ENCODE results near the gene FABP7. TPM values are rescaled to one million over a fixed set of nuclear protein-coding genes. Genes with fewer than 3 reads are reported as not detected.

Gene FABP7
- polyA plus RNA-seq (2013, experiment 1 of 2), result 6.6 TPM
- 6.2 TPM for polyA plus RNA-seq (2013, experiment 2 of 2)

- no peaks in the 10 kb centered on the region for H3K79me2 ChIP-seq (ENCODE audit: control insufficient read depth, insufficient read depth, low read length)
- no peak within 1 kb of the TSS for H3K4me3 ChIP-seq (ENCODE audit: low read length)
- H3K4me1 ChIP-seq (ENCODE audit: control insufficient read depth, low read depth, low read length), result peaks cover 6% of the 10 kb centered on the region
- H3K9ac ChIP-seq (ENCODE audit: low read length), result no peak within 1 kb of the TSS
- WGBS (ENCODE audit: extremely low coverage, insufficient coverage, low lambda C conversion rate), result no CpG with 5 or more reads among the region's 3 CpGs
- no peak within 1 kb of the TSS for H3K23ac ChIP-seq (ENCODE audit: low read length)
- no peak within 1 kb of the TSS for H4K5ac ChIP-seq (ENCODE audit: low read length)
- H3K18ac ChIP-seq (ENCODE audit: low read length), result peak within 1 kb of the TSS; percentile 23
- no peak for DNase-seq
- H2BK5ac ChIP-seq (ENCODE audit: low read length), result no peak within 1 kb of the TSS
- no peak within 1 kb of the TSS for H2AK5ac ChIP-seq (ENCODE audit: low read length)
- H3K4ac ChIP-seq (ENCODE audit: low read depth, low read length), result no peak within 1 kb of the TSS
- H3K56ac ChIP-seq (ENCODE audit: low read length), result peak within 1 kb of the TSS; percentile 52
- no peak within 1 kb of the TSS for H2BK15ac ChIP-seq (replicated peaks; ENCODE audit: low read depth)
- peak within 1 kb of the TSS; percentile 20 for H3K4me2 ChIP-seq (ENCODE audit: low read length)
- no peaks in the 10 kb centered on the region for H3K27me3 ChIP-seq (ENCODE audit: insufficient read depth, low read length, poor library complexity)
- H2BK120ac ChIP-seq (ENCODE audit: low read depth, low read length), result no peak within 1 kb of the TSS
- H3K79me1 ChIP-seq (ENCODE audit: low read length), result no peaks in the 10 kb centered on the region
- H4K8ac ChIP-seq (ENCODE audit: low read depth, low read length), result no peak within 1 kb of the TSS
- H3K36me3 ChIP-seq (ENCODE audit: control insufficient read depth, insufficient read depth, low read length), result no peaks in the 10 kb centered on the region
- H3K27ac ChIP-seq (ENCODE audit: low read depth, low read length), result no peak within 1 kb of the TSS
These were observed at the start of gene FABP7 for GRCh38 chr6:122779667-122780066. Gene FABP7 (plus strand): TSS chr6:122779716. CDS start chr6:122779795, 79 bp downstream.

- H3K27ac ChIP-seq (ENCODE audit: low read depth, low read length), result no peak overlapping the region
- no CpG with 5 or more reads among the region's 3 CpGs for WGBS (ENCODE audit: extremely low coverage, insufficient coverage, low lambda C conversion rate)
These were observed 49.2 kb upstream of the FABP7 start for GRCh38 chr6:122730334-122730733.

DNA sequence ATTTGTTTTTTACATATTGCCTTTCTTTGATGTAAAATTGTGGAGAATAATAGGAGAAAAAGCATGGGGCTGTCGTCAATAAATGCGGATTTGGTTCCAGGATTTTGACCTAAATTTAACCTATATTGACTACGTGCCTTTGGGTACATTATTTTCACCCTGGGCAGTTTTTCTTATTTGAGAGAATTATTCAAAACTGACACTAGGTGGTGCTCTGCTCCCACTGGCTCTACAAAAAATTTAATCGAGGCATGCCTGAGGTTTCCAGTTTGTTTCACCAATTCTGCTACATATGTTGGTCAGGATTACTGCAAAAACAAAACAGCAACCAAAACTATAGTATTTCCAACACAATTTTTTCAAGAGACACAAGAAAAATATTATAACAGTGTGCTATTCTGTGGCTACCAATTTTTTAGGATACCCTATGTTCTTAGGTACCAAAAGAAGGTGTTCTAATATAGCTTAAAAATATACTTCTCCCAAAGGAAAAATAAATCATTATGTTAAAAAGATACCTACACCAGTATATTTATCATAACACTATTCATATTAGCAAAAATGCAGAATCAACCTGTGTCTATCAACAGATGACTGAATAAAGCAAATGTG lies 48.6 kb upstream of the FABP7 start:
- no peaks in the 10 kb centered on the region for H3K79me1 ChIP-seq (ENCODE audit: low read length)

More at GRCh38 chr6:122730334-122730733, 49.2 kb upstream of the FABP7 start:
- Histone ChIP-seq H4K8ac (ENCODE audit: low read depth, low read length) (no peak overlapping the region), H3K79me1 (ENCODE audit: low read length) (no peaks in the 10 kb centered on the region), H2BK5ac (ENCODE audit: low read length) (no peak overlapping the region), H3K27me3 (ENCODE audit: insufficient read depth, low read length, poor library complexity) (no peaks in the 10 kb centered on the region), H2BK15ac (replicated peaks; ENCODE audit: low read depth) (no peak overlapping the region), H3K56ac (ENCODE audit: low read length) (no peak overlapping the region), H2BK120ac (ENCODE audit: low read depth, low read length) (no peak overlapping the region), H3K9ac (ENCODE audit: low read length) (no peak overlapping the region), H4K5ac (ENCODE audit: low read length) (no peak overlapping the region), H3K4me1 (ENCODE audit: control insufficient read depth, low read depth, low read length) (peaks cover 3% of the 10 kb centered on the region), H3K36me3 (ENCODE audit: control insufficient read depth, insufficient read depth, low read length) (no peaks in the 10 kb centered on the region), H3K18ac (ENCODE audit: low read length) (no peak overlapping the region), H2AK5ac (ENCODE audit: low read length) (no peak overlapping the region), H3K4me2 (ENCODE audit: low read length) (no peak overlapping the region), H3K4ac (ENCODE audit: low read depth, low read length) (no peak overlapping the region), H3K4me3 (ENCODE audit: low read length) (no peak overlapping the region), H3K23ac (ENCODE audit: low read length) (no peak overlapping the region), H3K79me2 (ENCODE audit: control insufficient read depth, insufficient read depth, low read length) (no peaks in the 10 kb centered on the region)
- DNase-seq, result no peak

GRCh38 chr6:122733259-122733658 lies 46.3 kb upstream of the FABP7 start:
- Histone ChIP-seq H3K4me3 (ENCODE audit: low read length) (no peak overlapping the region), H2BK15ac (replicated peaks; ENCODE audit: low read depth) (no peak overlapping the region), H4K8ac (ENCODE audit: low read depth, low read length) (no peak overlapping the region), H3K4me2 (ENCODE audit: low read length) (no peak overlapping the region), H3K79me1 (ENCODE audit: low read length) (no peaks in the 10 kb centered on the region), H3K4me1 (ENCODE audit: control insufficient read depth, low read depth, low read length) (no peaks in the 10 kb centered on the region), H2BK5ac (ENCODE audit: low read length) (no peak overlapping the region), H3K27me3 (ENCODE audit: insufficient read depth, low read length, poor library complexity) (no peaks in the 10 kb centered on the region), H3K79me2 (ENCODE audit: control insufficient read depth, insufficient read depth, low read length) (no peaks in the 10 kb centered on the region), H3K27ac (ENCODE audit: low read depth, low read length) (no peak overlapping the region), H3K9ac (ENCODE audit: low read length) (no peak overlapping the region), H4K5ac (ENCODE audit: low read length) (no peak overlapping the region), H3K56ac (ENCODE audit: low read length) (no peak overlapping the region), H2BK120ac (ENCODE audit: low read depth, low read length) (no peak overlapping the region), H3K23ac (ENCODE audit: low read length) (no peak overlapping the region), H3K18ac (ENCODE audit: low read length) (no peak overlapping the region), H2AK5ac (ENCODE audit: low read length) (no peak overlapping the region), H3K4ac (ENCODE audit: low read depth, low read length) (no peak overlapping the region), H3K36me3 (ENCODE audit: control insufficient read depth, insufficient read depth, low read length) (no peaks in the 10 kb centered on the region)
- no peak for DNase-seq
- no CpG with 5 or more reads among the region's 4 CpGs for WGBS (ENCODE audit: extremely low coverage, insufficient coverage, low lambda C conversion rate)

More for the DNA sequence above, 48.6 kb upstream of the FABP7 start:
- H3K27me3 ChIP-seq (ENCODE audit: insufficient read depth, low read length, poor library complexity), result no peaks in the 10 kb centered on the region
- no peak overlapping the region for H3K23ac ChIP-seq (ENCODE audit: low read length)
- no CpG with 5 or more reads among the region's 4 CpGs for WGBS (ENCODE audit: extremely low coverage, insufficient coverage, low lambda C conversion rate)
- no peak overlapping the region for H2BK15ac ChIP-seq (replicated peaks; ENCODE audit: low read depth)
- H3K4me2 ChIP-seq (ENCODE audit: low read length), result no peak overlapping the region
- H3K18ac ChIP-seq (ENCODE audit: low read length), result no peak overlapping the region
- H3K79me2 ChIP-seq (ENCODE audit: control insufficient read depth, insufficient read depth, low read length), result no peaks in the 10 kb centered on the region
- peak; percentile 40 for DNase-seq
- H3K56ac ChIP-seq (ENCODE audit: low read length), result no peak overlapping the region
- H3K4me3 ChIP-seq (ENCODE audit: low read length), result no peak overlapping the region
- no peak overlapping the region for H3K9ac ChIP-seq (ENCODE audit: low read length)
- no peaks in the 10 kb centered on the region for H3K36me3 ChIP-seq (ENCODE audit: control insufficient read depth, insufficient read depth, low read length)
- no peak overlapping the region for H3K4ac ChIP-seq (ENCODE audit: low read depth, low read length)
- no peak overlapping the region for H2BK5ac ChIP-seq (ENCODE audit: low read length)
- H4K5ac ChIP-seq (ENCODE audit: low read length), result no peak overlapping the region
- H4K8ac ChIP-seq (ENCODE audit: low read depth, low read length), result no peak overlapping the region
- H3K4me1 ChIP-seq (ENCODE audit: control insufficient read depth, low read depth, low read length), result peaks cover 3% of the 10 kb centered on the region
- no peak overlapping the region for H2BK120ac ChIP-seq (ENCODE audit: low read depth, low read length)
- no peak overlapping the region for H2AK5ac ChIP-seq (ENCODE audit: low read length)
- H3K27ac ChIP-seq (ENCODE audit: low read depth, low read length), result no peak overlapping the region

DNA sequence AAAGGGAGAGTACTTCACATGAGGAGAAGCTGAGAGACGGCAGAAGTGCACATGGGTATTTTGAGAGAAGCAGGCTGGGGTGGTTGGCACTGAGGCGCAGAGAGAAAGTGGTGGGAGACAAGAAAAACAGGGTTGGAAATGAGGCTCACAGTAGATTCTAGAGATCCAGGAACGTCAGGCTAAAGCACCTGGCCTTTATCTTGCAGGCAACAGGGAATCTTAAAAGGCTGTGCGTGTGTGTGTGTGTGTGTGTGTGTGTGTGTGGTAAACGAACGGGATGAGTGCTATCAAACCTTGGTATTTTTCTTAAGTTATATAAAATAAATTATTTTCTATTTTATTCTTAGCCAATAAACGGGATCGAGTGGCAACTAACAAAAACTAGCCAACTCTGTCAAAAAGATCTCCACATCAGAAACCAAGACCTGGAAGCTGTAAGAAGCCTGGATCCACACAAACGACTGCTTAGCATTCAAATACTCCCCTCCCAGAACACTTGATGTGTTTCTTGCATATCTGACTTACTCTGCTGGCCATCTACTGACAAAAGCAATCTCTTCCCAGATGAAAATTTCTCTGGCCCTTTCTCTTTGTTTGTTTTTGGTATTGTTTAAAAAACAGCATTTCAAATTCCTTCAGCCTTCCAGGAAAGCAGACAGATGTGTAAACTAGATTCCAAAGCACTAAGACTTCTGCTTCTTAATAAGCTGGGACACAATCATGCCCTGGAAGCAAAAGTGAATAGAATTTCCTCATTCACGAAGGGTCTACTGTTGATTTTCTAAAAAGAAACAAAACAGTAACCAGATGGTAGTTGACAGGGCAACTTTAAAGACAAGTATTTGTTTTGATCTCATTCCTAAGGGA lies 44.8 kb upstream of the FABP7 start:
- no peak overlapping the region for H3K18ac ChIP-seq (ENCODE audit: low read length)
- no peak overlapping the region for H3K23ac ChIP-seq (ENCODE audit: low read length)
- no peaks in the 10 kb centered on the region for H3K27me3 ChIP-seq (ENCODE audit: insufficient read depth, low read length, poor library complexity)
- no peaks in the 10 kb centered on the region for H3K4me1 ChIP-seq (ENCODE audit: control insufficient read depth, low read depth, low read length)
- no peaks in the 10 kb centered on the region for H3K79me2 ChIP-seq (ENCODE audit: control insufficient read depth, insufficient read depth, low read length)
- H3K27ac ChIP-seq (ENCODE audit: low read depth, low read length), result no peak overlapping the region
- H3K36me3 ChIP-seq (ENCODE audit: control insufficient read depth, insufficient read depth, low read length), result no peaks in the 10 kb centered on the region
- WGBS (ENCODE audit: extremely low coverage, insufficient coverage, low lambda C conversion rate), result no CpG with 5 or more reads among the region's 10 CpGs
- no peak overlapping the region for H3K56ac ChIP-seq (ENCODE audit: low read length)
- no peak overlapping the region for H3K4me2 ChIP-seq (ENCODE audit: low read length)
- H2BK5ac ChIP-seq (ENCODE audit: low read length), result no peak overlapping the region
- H3K79me1 ChIP-seq (ENCODE audit: low read length), result no peaks in the 10 kb centered on the region
- DNase-seq, result peak; percentile 8
- H2AK5ac ChIP-seq (ENCODE audit: low read length), result no peak overlapping the region
- H4K5ac ChIP-seq (ENCODE audit: low read length), result no peak overlapping the region
- no peak overlapping the region for H2BK120ac ChIP-seq (ENCODE audit: low read depth, low read length)
- no peak overlapping the region for H2BK15ac ChIP-seq (replicated peaks; ENCODE audit: low read depth)
- no peak overlapping the region for H3K4me3 ChIP-seq (ENCODE audit: low read length)
- H3K4ac ChIP-seq (ENCODE audit: low read depth, low read length), result no peak overlapping the region
- no peak overlapping the region for H4K8ac ChIP-seq (ENCODE audit: low read depth, low read length)
- no peak overlapping the region for H3K9ac ChIP-seq (ENCODE audit: low read length)

Data from mesendoderm (in vitro differentiated cells).